Smooth muscle cell (in vitro differentiated cells): ENCODE data around the gene OR5J2. TPM values are rescaled to one million over a fixed set of nuclear protein-coding genes. Genes with fewer than 3 reads are reported as not detected.
"Not testable (repeated sequence)": the region's sequence is repeated elsewhere in the genome, so short reads cannot be mapped to it uniquely, and the experiment has no call there.

Experiments
- DNase-seq: peaks from one replicate; lab custom pipeline; 2025; ENCODE audit not compliant: unreplicated experiment; lab: John Stamatoyannopoulos, UW
- H2AFZ ChIP-seq: fragments of 200-600 bp; sonication (generic); 2 replicates; pipeline ENCODE4 v1.6.0; 2016; ENCODE audit warnings: antibody characterized with exemption, low read depth, mild to moderate bottlenecking
- H3F3A ChIP-seq: fragments of 200-600 bp; sonication (generic); 2 replicates; pipeline ENCODE4 v1.6.0; 2017; ENCODE audit warnings: antibody characterized with exemption, low read depth
- H3K27ac ChIP-seq: fragments of 200-600 bp; sonication (generic); 2 replicates; pipeline ENCODE4 v1.5.1; 2016; ENCODE audit warnings: low read depth, mild to moderate bottlenecking
- H3K27me3 ChIP-seq: fragments of 200-600 bp; sonication (generic); 2 replicates; pipeline ENCODE4 v1.6.1; 2016; ENCODE audit warnings: low read depth, mild to moderate bottlenecking
- H3K36me3 ChIP-seq: fragments of 200-600 bp; sonication (generic); 2 replicates; pipeline ENCODE4 v1.5.1; 2016; ENCODE audit warnings: low read depth
- H3K4me1 ChIP-seq: fragments of 200-600 bp; sonication (generic); 2 replicates; pipeline ENCODE4 v1.5.1; 2016; ENCODE audit warnings: low read depth
- H3K4me2 ChIP-seq: fragments of 200-600 bp; sonication (generic); 2 replicates; pipeline ENCODE4 v1.6.0; 2016; ENCODE audit warnings: mild to moderate bottlenecking
- H3K4me3 ChIP-seq: fragments of 200-600 bp; sonication (generic); 2 replicates; pipeline ENCODE4 v1.5.1; 2016; ENCODE audit warnings: mild to moderate bottlenecking
- H3K79me2 ChIP-seq: fragments of 200-600 bp; sonication (generic); 2 replicates; pipeline ENCODE4 v1.6.0; 2016; ENCODE audit warnings: low read depth, mild to moderate bottlenecking
- H3K9ac ChIP-seq: fragments of 200-600 bp; sonication (generic); 2 replicates; pipeline ENCODE4 v1.6.0; 2016; ENCODE audit warnings: low read depth
- H3K9me3 ChIP-seq: fragments of 200-600 bp; sonication (generic); replicated peaks from 2 replicates; pipeline ENCODE4 v1.5.1; 2016; ENCODE audit warnings: low read depth
- H4K20me1 ChIP-seq: fragments of 200-600 bp; sonication (generic); 2 replicates; pipeline ENCODE4 v1.6.0; 2016; ENCODE audit warnings: low read depth
- CTCF ChIP-seq: fragments of 200-600 bp; sonication (generic); IDR thresholded peaks from 2 replicates; pipeline ENCODE4 v1.5.1; 2017; ENCODE audit warnings: borderline replicate concordance, mild to moderate bottlenecking, antibody characterized with exemption; ENCODE audit not compliant: insufficient read depth, poor library complexity, severe bottlenecking
- WGBS: methylation state at CpG from one replicate; pipeline ENCODE4 v1.1.7; 2016; ENCODE audit warnings: low lambda C conversion rate; 5-methylcytosine and 5-hydroxymethylcytosine counted together
- polyA plus RNA-seq: library from polyadenylated mRNA; unstranded; fragments of >200 nt; fragmentation: Nextera tagmentation; extraction: Ambion mirVana; gene quantifications from 2 replicates; pipeline ENCODE4 v1.2.1, GENCODE V29; 2016
- total RNA-seq: library from RNA; depleted of rRNA; stranded (reverse); fragments of >200 nt; gene quantifications from 2 replicates; pipeline ENCODE4 v1.2.3, GENCODE V29; 2014

OR5J2 gene
- total RNA-seq: not detected in 2 replicates
- not detected in 2 replicates for polyA plus RNA-seq

- Histone ChIP-seq H2AFZ (no peak within 1 kb of the TSS), H3K9ac (no peak within 1 kb of the TSS), H3F3A (no peaks in the 10 kb centered on the region), H3K4me1 (no peaks in the 10 kb centered on the region), H3K27ac (no peak within 1 kb of the TSS), H4K20me1 (no peaks in the 10 kb centered on the region), H3K4me2 (no peak within 1 kb of the TSS), H3K9me3 (no peaks in the 10 kb centered on the region), H3K27me3 (no peaks in the 10 kb centered on the region), H3K79me2 (no peaks in the 10 kb centered on the region), H3K36me3 (no peaks in the 10 kb centered on the region), H3K4me3 (no peak within 1 kb of the TSS)
- WGBS: 86% methylated on average over 1 of the region's 1 CpG
- DNase-seq: no peak
- TF ChIP-seq CTCF: no peak
These were observed at the start of gene OR5J2 for GRCh38 chr11:56176318-56176717. OR5J2 (plus strand) TSS chr11:56176618; CDS start chr11:56176618, 0 bp downstream.

- no peak within 1 kb of the TSS for H3K4me3 ChIP-seq
- H3K4me2 ChIP-seq: no peak within 1 kb of the TSS
- H4K20me1 ChIP-seq: no peaks in the 10 kb centered on the region
- no peaks in the 10 kb centered on the region for H3K79me2 ChIP-seq
- H3K36me3 ChIP-seq: no peaks in the 10 kb centered on the region
- no peak within 1 kb of the TSS for H3K9ac ChIP-seq
- no peak for DNase-seq
- no peaks in the 10 kb centered on the region for H3F3A ChIP-seq
- no peaks in the 10 kb centered on the region for H3K4me1 ChIP-seq
- no peaks in the 10 kb centered on the region for H3K27me3 ChIP-seq
- H2AFZ ChIP-seq: peak within 1 kb of the TSS; percentile 24
- TF ChIP-seq CTCF: no peak
- H3K27ac ChIP-seq: no peak within 1 kb of the TSS
- no peaks in the 10 kb centered on the region for H3K9me3 ChIP-seq
These were observed 36.2 kb upstream of the OR5J2 start, which contains the start of gene OR8J3 for GRCh38 chr11:56140151-56140661. OR8J3 (minus strand) TSS chr11:56140201; CDS start chr11:56137718, 2,483 bp downstream.

- H3K9me3 ChIP-seq, H3K27me3 ChIP-seq, H3K4me2 ChIP-seq, H3K4me3 ChIP-seq, DNase-seq, H4K20me1 ChIP-seq, H3K4me1 ChIP-seq, H3K9ac ChIP-seq, H3K27ac ChIP-seq, H3F3A ChIP-seq, H2AFZ ChIP-seq, H3K36me3 ChIP-seq, H3K79me2 ChIP-seq: not testable (repeated sequence)
- 82% methylated on average over 12 of the region's 30 CpGs for WGBS
These were observed 32.7 kb upstream of the OR5J2 start for GRCh38 chr11:56143681-56144080.

GRCh38 chr11:56151376-56151775, 25.0 kb upstream of the OR5J2 start:
- H3K27me3 ChIP-seq: no peaks in the 10 kb centered on the region
- H4K20me1 ChIP-seq: no peaks in the 10 kb centered on the region
- TF ChIP-seq CTCF: no peak
- no peak overlapping the region for H3K4me2 ChIP-seq
- no peaks in the 10 kb centered on the region for H3K4me1 ChIP-seq
- no peak overlapping the region for H2AFZ ChIP-seq
- no peak for DNase-seq
- no peaks in the 10 kb centered on the region for H3K9me3 ChIP-seq
- H3K27ac ChIP-seq: no peak overlapping the region
- no peak overlapping the region for H3K4me3 ChIP-seq
- H3F3A ChIP-seq: no peaks in the 10 kb centered on the region
- H3K79me2 ChIP-seq: no peaks in the 10 kb centered on the region
- no peaks in the 10 kb centered on the region for H3K36me3 ChIP-seq
- WGBS: 75% methylated on average over 1 of the region's 1 CpG
- H3K9ac ChIP-seq: no peak overlapping the region
